NCI-H1436 (cell line): ENCODE results near the gene RABEP2.
"Not testable (repeated sequence)": the region's sequence is repeated elsewhere in the genome, so short reads cannot be mapped to it uniquely, and the experiment has no call there.

ENCODE experiments used
- DNase-seq: peaks from one replicate; lab custom pipeline; 2025; lab: John Stamatoyannopoulos, UW

RABEP2 gene

DNA sequence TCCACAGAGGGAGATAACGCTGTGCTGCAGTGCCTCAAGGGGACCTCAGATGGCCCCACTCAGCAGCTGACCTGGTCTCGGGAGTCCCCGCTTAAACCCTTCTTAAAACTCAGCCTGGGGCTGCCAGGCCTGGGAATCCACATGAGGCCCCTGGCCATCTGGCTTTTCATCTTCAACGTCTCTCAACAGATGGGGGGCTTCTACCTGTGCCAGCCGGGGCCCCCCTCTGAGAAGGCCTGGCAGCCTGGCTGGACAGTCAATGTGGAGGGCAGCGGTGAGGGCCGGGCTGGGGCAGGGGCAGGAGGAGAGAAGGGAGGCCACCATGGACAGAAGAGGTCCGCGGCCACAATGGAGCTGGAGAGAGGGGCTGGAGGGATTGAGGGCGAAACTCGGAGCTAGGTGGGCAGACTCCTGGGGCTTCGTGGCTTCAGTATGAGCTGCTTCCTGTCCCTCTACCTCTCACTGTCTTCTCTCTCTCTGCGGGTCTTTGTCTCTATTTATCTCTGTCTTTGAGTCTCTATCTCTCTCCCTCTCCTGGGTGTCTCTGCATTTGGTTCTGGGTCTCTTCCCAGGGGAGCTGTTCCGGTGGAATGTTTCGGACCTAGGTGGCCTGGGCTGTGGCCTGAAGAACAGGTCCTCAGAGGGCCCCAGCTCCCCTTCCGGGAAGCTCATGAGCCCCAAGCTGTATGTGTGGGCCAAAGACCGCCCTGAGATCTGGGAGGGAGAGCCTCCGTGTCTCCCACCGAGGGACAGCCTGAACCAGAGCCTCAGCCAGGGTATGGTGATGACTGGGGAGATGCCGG lies 7.5 kb upstream of the RABEP2 start:
- DNase-seq: no peak

DNA sequence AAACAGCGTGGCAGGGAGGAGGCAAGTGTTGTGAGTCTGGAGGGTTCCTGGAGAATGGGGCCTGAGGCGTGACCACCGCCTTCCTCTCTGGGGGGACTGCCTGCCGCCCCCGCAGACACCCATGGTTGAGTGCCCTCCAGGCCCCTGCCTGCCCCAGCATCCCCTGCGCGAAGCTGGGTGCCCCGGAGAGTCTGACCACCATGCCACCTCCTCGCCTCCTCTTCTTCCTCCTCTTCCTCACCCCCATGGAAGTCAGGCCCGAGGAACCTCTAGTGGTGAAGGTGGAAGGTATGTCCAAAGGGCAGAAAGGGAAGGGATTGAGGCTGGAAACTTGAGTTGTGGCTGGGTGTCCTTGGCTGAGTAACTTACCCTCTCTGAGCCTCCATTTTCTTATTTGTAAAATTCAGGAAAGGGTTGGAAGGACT lies 6.8 kb upstream of the RABEP2 start, which contains the start of gene CD19:
TSS of gene CD19 (plus strand) at position 171 of the 425 bp plus-strand sequence. CDS start at position 201, 30 bp downstream.
- DNase-seq: no peak

DNA sequence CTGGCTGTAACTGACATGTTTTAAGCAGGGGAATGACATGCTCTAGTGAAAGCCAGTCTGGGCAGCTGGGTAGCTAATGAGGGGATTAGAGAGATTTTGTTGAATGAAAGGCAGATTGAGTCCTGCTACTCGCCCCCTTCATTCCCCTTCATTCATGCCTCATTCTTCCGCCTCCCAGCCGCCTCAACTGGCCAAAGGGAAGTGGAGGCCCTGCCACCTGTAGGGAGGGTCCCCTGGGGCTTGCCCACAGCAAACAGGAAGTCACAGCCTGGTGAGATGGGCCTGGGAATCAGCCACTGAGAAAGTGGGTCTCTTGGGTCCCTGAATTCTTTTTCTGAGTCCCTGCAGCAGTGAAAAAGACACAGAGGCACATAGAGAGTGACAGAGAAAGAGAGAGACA lies 5.6 kb upstream of the RABEP2 start:
- peak; percentile 50 for DNase-seq

DNA sequence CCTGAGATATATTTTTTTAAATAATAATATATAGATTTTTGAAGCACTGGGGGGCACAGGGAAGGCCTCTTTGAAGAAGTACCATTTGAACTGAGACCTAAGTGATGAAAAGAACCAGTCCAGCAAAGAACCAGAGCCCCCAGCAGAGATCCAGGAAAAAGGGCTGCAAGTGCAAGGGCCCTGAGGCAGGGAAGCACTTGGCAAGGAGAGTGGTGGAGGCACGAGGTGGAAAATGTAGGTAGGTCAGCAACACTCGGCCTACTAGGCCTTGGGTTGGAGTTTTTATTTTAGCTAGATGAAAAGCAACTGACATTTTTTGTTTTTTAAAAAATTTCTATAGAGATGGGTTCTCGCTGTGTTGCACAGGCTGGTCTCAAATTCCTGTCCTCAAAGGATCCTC lies 5.2 kb upstream of the RABEP2 start:
- no peak for DNase-seq

DNA sequence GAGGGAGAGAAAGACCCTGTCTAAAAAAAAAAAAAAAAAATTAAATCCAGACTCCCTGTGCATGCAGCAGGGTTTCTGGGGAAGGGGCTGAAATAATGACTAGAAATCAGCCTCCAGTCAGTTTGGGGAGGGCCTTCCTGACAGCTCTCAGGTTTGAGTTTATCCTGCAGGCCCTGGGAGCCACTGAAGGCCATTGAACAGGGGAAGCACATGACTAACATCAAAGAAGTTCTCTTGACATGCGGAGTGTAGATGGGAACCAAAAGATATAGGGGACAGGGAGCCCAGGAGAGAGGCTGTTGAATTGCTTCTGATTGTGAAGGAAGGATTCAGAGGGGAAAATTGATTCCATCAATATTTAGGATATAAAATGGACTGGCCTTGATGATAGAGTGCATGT lies 2.8 kb upstream of the RABEP2 start:
- no peak for DNase-seq

DNA sequence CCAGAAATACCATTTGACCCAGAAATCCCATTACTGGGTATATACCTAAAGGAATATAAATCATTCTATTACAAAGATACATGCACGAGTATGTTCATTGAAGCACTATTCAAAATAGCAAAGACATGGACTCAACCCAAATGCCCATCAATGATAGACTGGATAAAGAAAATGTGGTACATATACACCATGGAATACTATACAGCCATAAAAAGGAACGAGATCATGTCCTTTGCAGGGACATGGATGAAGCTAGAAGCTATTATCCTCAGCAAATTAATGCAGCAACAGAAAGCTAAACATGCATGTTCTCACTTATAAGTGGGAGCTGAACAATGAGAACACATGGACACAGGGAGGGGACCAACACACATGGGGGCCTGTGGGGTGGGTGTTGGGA lies 1.2 kb upstream of the RABEP2 start:
- DNase-seq: not testable (repeated sequence)

DNA sequence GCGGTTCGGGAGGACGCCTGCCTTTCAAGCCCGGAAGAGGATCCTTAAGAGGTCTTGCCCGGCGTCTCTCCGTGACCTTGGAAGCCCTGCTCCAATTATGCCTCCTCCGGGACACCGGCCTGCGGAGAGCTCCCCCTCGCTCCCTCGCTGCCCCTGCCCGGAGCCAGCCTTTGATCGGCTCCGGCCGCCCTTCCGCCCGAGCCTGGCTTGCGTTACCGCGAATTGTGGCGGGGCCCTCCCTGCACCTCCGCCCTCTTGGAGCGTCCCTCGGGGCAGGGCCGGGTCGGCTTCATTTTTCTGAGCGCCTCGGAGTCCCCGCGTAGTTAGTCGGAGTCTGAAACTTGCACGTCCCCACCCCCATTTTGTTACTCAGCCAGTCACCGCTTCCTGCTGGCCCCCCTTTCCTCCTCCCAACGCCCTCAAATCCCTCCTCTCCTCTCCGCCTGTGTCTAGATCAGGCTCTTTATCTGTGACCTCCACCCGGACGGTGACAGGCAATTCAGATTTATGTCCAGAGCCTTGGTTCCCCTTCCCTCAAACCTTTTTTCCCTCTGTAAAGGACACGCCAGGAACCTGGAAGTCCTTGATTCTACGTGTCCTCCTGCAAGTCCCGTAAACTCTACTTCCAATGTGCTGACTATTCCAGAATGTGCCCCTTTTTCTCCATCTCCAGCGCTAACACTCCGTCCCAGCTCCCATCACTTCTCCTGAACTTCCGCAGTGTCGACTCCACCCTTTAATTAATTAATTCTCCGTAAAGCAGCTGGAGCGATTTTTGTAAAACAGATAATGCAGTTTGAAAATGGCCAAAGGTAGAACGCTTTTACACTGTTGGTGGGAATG lies 569 bp upstream of the RABEP2 start:
- DNase-seq: peak; percentile 52

DNA sequence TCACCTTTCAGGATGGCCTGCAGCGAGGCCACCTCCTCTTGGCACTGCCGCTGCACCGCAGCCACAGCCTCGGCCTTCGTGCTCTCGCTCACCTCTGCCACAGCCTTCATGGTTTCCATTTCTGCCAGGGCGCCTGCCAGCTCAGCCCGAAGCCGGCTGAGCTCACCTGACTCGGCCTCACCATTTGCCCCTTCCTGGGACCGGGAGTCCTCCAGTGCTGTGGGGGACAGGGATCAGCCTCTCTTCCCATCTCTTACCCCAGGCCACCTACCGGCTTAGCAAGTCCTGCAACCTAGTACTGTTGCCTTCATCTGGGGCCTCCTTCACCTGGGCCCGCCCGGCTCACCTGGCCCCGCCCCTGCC lies 658 bp downstream of the RABEP2 start:
- DNase-seq: no peak

DNA sequence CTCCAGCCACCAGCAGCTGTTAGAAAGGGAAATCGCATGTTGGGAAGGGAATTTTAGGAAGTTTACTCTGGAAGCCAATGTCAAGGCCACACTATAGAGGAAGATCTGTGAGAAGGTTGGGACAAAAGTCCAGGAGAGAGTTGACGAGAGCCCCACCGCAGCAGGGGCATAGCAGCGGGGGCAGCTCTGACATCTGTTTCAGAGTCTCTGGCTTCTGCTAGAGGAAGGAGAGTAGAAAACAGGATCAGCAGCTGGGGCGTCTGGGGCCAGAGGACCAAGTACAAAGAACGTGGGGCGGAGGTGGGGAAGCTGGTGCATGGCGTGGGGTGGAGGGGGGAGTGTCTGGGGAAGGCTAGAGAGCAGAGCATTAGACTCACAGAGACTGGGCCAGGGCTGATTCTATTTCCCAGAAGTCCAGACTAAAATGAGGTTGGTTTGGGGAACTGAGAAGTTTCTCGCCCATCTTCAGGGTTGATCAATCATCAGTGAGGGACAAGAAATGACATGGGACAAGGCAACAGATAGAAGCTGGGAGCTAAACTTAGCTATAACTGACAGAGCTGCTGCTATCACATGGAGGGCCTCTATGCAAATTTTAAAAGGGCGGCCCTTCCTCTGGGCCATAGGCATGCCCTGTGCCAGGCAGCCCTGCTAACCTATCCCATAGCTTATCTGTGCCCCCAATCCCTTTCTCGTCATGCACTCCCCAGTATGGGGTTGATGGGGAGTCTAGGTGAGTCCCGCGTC lies 1.2 kb downstream of the RABEP2 start:
- DNase-seq: no peak

DNA sequence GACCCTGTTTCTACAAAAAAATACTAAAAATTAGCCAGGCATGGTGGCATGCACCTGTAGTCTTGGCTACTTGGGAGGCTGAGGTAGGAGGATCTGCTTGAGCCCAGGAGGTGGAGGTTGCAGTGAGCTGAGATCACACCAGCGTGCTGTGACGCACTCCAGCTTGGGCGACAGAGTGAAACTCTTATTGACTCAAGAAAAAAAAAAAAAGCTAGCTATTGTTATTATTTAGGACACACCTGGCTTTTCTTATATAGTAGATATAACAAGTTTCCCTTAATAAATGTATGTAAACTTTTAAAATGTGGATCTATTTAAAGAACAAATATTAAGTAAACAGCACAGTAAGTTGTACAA lies 1.8 kb downstream of the RABEP2 start:
- DNase-seq: no peak

DNA sequence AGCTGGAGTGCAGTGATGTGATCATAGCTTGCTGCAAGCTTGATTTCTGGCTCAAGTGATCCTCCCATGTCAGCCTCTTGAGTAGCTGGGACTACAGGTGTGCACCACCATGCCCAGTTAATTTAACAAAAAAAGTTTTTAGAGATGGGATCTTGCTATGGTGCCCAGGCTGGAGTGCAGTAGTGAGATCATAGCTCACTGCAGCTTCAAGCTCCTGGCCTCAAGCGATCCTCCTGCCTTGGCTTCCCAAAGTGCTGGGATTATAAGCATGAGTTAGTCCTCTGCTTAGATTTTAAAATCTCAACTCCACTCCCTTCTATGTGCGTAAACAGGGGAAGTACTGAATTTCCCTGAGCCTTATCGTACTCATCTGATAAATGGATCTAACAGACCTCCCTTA lies 6.3 kb downstream of the RABEP2 start:
- no peak for DNase-seq

DNA sequence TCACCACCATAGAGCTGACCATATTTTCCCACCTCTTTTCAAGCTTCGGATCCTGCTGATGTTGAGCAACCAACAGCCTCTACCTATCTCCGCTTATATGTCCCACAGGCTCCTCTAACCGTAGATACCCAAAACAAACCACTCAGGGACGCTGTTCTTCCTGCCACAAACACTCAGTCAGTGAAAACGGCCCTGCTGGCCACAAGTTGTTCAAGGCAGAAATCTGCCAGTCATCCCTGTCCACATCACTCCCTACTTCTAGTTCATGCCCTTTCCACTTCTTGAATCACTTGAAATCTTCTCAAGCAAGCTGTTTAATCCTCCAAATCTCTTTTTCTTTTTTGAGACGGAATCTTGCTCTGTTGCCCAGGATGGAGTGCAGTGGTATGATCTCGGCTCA lies 7.9 kb downstream of the RABEP2 start:
- no peak for DNase-seq

DNA sequence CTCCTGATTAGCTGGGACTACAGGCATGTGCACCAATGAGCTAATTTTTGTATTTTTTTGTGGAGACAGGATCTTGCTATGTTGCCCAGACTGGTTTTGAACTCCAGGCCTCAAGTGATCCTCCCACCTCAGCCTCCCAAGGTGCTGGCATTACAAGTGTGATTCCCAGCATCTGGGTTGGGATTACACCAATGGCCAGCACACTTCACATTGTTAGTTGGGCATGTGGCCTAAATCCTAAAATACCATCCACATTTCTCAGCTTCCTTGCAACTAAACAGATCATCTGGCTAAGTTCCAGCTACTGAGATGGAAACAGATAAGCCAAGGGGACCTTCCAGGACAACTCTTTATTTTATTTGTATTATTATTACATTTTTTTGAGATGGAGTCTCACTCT lies 9.9 kb downstream of the RABEP2 start:
- no peak for DNase-seq

DNA sequence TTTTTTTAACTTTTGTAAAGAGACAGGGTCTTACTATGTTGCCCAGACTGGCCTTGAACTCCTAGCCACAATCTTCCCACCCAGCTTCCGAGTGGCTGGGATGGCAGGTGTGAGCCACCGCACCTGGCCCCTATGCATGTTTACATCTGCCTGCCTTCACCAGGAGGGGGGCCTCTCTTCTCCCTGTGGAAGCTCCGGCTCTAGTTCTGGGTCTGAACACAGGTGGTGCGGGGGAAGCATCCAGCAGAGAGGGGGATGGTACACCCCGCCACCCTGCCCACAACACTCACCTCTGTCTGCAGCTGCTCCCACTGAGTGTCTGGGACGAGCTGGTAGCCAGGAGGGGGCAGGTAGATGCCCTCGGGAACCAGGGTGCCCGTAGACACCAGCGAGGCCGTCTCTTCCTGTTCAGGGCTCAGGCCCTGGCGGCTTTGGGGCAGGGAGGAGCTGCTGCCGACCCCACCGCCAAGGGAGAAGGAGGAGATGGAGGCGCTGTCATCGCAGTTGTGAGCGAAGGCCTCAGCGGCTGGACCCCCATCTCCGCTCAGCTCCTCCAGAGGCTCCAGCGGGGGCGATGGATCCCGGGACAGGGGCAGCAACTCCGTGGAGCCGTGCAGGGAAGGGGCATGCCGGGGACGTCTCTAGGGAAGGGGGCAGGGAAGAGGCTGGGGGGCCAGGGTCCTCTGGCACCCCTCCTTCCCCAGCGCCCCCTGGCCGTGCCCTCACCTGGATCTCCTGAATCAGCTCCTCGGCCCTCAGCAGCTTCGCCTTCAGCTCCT lies 10.9 kb downstream of the RABEP2 start:
- no peak for DNase-seq

DNA sequence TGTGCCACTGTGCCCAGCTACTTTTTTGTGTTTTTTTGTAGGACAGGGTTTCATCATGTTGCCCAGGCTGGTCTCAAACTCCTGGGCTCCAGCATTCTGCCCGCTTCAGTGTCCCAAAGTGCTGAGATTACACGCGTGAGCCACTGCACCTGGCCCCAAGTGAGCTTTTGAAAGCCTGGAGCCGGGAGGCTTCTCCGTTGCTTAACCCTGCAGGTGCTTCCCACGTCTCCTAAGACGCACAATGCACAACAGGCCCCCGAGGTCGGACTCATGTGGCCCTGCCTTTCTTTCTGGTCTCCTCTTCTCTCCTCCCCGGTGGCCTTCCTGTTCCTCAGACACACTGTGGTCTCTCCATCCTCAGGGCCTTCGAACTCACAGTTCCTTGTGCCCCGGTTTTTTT lies 12.5 kb downstream of the RABEP2 start:
- no peak for DNase-seq

DNA sequence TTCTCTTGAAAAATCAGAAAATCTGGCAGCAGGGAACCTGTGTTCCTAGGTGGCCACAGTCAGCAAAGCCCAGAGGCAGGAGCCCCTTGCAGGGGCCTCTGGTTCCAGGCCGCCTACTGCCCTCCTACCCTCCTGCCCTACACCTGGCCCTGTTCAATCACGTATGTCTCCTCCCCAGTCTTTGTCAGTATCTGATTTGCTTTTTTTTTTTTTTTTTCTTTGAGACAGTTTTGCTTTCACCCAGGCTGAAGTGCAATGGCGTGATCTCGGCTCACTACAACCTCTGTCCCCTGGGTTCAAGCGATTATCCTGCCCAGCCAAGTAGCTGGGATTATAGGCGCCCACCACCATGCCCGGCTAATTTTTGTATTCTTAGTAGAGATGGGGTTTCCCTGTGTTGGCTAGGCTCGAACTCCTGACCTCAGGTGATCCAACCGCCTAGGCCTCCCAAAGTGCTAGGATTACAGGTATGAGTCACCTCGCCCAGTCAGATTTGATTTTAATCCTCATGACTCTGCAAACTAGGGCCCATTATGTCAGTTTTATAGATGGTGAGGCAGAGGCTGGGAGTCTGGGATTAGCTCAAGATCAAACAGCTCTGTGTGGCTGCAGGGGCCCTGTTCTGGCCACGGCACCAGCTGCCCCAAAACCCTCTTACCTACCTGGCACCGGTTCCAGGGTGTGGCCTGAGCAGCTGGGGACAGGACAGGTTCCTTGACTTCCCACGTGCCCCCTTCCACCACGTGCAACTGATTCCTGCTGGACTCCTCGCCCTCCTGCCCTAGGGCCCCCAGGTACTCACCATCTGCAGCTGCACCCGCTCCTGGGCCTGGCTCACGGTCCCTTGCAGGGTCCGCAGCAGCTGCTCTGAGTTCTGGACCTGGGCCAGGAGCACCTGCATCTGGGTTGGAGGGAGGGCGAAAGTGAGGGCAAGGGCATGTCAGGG lies 14.7 kb downstream of the RABEP2 start:
- no peak for DNase-seq

DNA sequence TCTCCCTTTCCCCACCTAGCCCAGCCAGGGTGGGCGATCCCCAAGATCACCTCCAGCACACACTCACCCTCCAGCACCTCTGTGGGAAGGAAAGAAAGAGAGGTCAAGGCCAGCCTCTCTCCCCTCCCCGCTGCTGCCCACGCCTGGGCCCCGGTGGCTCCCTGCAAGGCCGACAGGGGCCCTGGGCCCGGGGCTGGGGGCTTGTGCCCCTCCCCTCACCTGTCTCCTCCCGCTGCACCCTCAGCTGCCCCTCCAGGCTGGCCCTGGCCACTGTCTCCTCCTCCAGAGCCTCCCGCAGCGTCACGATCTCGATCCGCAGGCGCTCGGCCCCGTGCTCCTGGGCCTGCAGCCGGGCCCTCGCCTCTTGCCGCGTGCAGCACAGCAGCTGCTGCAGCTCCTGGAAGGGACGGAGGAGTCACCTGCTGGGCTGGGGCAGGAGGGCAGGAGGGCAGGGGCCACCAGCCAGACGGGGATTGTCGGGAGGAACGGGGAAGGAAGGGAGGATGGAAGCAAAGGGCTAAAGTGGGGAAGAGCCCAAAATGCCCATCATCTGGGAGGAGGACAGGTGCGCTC lies 19.2 kb downstream of the RABEP2 start:
- no peak for DNase-seq

DNA sequence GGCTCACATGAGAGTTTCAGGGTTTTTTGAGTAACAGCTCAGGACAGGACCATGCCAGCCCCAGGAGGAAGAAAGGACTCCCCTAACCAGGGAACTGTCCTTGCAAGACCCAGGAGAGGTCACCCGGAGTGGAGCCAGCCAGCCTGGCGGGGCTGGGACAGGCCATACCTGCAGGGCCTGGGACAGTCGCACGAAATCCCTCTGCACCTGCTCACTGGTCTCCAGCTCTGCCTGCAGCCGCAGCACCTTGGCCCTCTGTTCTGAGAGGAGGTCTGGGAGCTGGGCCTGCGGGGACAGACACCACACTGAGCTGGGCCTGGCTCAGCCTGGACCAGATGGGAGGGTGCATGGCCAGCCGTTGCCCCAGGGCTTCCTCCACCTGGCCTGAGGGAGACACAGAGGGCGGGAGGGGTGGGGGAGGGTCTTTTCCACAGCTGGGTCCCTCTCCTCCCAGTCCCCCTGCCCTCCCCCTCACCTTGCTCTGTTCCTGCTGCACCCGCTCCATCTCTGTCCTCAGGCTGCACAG lies 19.7 kb downstream of the RABEP2 start:
- DNase-seq: no peak

DNA sequence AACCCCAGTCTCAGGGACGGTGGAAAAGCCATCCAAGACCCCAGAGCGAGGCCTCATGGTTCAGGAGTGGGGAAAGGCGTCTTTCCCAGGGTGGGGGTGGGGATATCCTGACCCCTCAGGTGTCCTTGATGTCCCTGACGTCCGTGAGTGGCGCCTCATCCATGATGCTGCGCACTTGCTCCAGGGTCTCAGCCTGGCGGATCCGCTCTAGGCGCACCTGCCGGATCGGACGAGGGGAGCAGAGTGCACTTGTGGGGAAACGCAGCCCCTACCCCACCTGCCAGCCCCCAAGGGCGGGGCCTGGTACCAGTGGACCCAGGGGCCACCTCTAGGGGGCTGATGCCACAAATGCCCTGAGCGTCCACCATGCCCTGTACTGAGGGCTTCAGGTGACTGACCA lies 20.2 kb downstream of the RABEP2 start:
- DNase-seq: no peak

DNA sequence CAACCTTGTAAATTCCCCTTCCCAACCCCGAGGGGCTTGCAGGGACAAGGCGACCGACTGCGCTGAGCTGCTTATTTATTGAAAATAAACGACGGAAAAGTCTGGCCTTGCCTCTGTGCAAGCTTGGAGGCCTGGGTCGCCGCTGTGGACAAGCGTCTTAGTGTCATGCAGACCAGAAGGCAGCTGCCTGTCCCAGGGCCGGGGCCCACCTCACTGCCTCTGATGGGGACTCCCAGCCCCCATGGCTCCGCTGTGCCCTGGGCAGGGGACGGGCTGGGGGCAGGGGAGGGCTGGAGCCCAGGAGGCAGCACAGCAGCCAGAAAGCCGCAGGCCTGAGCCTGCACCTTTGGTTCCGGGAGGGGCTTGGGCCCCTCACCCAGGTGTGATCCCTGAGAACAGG lies 20.7 kb downstream of the RABEP2 start:
- no peak for DNase-seq
